Suppressor macrophage treated with lipopolysaccharide for 1 hour (primary cell): ENCODE data around the gene COL4A2.

Experiments
- DNase-seq, 3 donors: peaks; one replicate each; pipeline ENCODE4 v3.0.0-alpha.2; 2020 to 2022

The COL4A2 gene

GRCh38 chr13:110323172-110323891, 16.2 kb downstream of the COL4A2 start:
- DNase-seq = no peak

- DNase-seq = no peak
Observed at GRCh38 chr13:110324026-110324749, 17.1 kb downstream of the COL4A2 start.

- DNase-seq = no peak
Observed at GRCh38 chr13:110326263-110326904, 19.3 kb downstream of the COL4A2 start.

GRCh38 chr13:110327051-110327721, 20.1 kb downstream of the COL4A2 start:
- DNase-seq = no peak

GRCh38 chr13:110328573-110328972, 21.5 kb downstream of the COL4A2 start:
- no peak for DNase-seq

- no peak for DNase-seq
Observed at GRCh38 chr13:110329258-110329657, 22.2 kb downstream of the COL4A2 start.

- DNase-seq = no peak
Observed at GRCh38 chr13:110329798-110330461, 22.8 kb downstream of the COL4A2 start.

- no peak for DNase-seq
Observed at GRCh38 chr13:110330491-110331011, 23.5 kb downstream of the COL4A2 start.

GRCh38 chr13:110331362-110331761, 24.3 kb downstream of the COL4A2 start:
- DNase-seq = no peak

- no peak for DNase-seq
Observed at GRCh38 chr13:110332750-110333149, 25.7 kb downstream of the COL4A2 start.

GRCh38 chr13:110333837-110334236, 26.8 kb downstream of the COL4A2 start:
- DNase-seq = no peak

- no peak for DNase-seq
Observed at GRCh38 chr13:110334256-110334655, 27.2 kb downstream of the COL4A2 start.

- DNase-seq = peak in 1 of 3 donors; percentile 4
Observed at GRCh38 chr13:110334841-110335490, 27.9 kb downstream of the COL4A2 start.

- DNase-seq = no peak
Observed at GRCh38 chr13:110336108-110336507, 29.0 kb downstream of the COL4A2 start.

- no peak for DNase-seq
Observed at GRCh38 chr13:110336681-110337080, 29.6 kb downstream of the COL4A2 start.

GRCh38 chr13:110337247-110337646, 30.2 kb downstream of the COL4A2 start:
- no peak for DNase-seq

- no peak for DNase-seq
Observed at GRCh38 chr13:110338441-110339101, 31.5 kb downstream of the COL4A2 start.

- DNase-seq = no peak
Observed at GRCh38 chr13:110339263-110339662, 32.2 kb downstream of the COL4A2 start.

GRCh38 chr13:110339975-110340550, 33.0 kb downstream of the COL4A2 start:
- no peak for DNase-seq

GRCh38 chr13:110340812-110341444, 33.8 kb downstream of the COL4A2 start:
- DNase-seq = peak; percentile 65 to 75 (median 71)
